Activated CD8-positive, alpha-beta memory T cell treated with anti-CD3 and anti-CD28 coated beads, Interleukin-2, amount 50 U/mL, for 24 hours (primary cell): Measurements from ENCODE around the gene AARS2.

ENCODE experiments used
- DNase-seq: peaks from one replicate; pipeline ENCODE4 v3.0.0-alpha.2; 2020; ENCODE audit errors: extremely low read depth

AARS2 gene

DNA sequence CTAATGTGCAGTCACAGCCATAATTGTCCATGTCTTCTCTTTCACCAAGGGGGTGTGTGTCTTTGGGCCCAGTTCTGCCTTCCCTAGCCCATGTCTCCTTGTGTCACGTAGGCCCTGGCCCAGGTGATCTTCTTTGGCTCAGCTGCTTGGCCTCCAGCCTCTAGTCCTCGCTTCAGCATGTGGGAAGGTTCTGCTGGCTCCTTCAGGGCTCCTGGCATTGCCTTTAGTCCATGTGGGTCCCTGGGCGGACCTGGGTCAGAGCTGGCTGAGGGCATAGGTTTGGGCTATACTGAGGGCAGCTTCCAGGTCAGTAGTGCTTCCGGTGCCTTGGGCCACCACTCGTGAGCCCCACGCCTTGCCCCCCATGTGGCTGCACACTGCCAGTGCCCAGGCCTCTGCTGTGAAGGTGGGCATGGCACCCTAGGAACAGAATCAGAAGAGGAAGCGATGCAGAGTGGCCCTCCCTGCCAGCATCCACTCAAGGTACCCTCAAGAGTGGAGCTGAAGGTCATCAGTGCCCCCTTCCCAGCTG, 12.8 kb downstream of the AARS2 start:
- no peak for DNase-seq

DNA sequence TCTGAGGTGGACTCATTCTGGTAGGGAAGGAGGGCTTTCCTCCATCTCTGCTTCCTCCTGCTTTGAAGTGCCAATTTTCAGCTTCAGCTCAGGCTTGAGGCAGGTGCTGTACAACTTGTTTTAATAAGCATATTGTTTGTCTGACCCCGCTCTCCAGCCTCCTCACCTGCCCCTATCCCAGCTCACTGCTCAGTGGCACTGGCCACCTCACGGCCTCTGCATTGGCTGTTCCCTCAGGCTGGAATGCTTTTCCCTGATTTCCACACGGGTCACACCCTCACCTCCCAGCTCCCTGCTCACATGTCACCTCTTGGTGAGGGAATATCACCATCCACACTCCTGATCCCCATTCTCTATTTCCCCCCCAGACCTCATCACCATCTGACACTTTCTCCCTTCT, 14.3 kb downstream of the AARS2 start:
- no peak for DNase-seq

DNA sequence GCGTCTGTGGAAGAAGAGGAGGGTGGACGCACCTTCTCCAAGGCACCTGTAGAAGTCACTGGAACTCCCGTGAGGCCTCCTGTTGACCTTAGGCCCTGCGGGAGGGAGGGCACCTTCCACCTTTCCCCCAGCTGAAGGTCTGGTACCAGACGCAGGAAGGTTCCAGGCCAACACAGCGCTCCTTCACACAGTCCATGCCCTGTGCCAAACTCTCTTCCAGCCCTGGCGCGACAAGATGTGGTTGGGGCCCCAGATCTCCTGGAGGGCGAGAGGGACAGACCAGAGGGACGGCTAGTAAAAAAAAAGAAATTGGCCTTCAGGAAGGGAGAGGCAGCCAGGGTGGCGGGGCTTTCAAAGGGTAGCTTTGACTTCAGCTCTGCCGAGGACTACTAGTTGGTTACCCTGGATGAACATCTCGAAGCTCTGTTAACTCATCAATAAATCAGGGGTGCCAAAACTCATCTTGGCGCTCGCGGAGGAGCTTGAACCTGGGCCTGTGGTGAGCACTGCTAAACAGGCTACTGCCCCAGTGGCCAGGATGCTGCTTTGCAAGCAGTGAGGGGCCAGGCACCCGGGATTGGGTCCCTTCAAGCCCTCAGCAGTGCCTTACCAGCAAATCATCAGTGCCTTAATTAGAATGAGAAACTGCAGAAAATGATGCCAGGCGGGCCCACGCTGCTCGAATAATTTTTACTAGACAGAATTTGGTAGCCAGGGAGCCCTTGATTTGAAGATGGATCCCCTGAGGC, 14.9 kb downstream of the AARS2 start:
- DNase-seq = no peak

DNA sequence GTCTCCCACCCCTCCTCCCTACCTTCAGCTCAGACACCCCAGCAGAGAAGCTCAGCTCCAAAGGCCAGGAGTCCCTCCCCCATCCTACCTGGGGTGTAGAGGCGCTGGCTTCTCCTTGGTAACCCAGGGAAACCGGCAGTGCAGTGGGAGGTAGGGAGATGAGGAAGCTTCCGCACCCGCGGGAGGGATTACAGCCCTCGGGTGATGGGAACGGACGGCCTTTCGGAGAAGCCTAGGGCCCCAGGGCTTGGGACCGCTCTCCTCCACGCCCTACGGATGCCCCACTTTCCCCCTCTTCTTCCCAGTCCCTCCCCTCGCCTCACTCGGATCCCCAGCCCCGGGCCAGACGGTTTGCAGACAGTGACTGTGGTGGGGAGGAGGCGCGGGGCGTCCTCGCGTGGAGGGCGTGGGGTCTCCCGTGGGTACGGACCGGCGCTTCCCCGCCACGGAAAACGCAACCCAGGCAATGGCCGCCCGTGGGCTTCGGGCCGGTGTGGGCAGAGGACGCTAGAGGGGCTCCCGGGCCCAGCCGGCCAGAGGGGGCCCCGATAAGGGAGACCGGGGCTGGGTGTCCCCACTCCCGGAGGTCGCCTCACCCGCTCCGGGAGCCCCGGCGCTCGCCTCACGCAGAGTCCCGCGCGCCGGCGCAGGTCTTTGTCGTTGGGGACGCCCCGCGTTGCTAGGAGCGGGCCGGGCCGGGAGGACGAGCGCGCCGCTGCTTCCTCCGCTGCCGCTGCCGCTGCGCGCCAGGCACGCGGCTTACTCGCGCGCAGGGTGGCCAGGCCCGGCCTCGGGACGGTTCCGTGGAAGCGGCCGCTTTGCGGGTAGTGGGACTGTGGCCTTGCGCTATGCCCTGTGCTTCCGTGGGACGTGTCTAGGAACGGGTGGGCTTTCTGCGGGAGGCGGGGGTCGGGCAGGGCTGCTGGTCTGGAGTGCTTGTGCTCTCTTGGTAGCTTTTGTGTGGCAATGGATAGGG, 15.8 kb downstream of the AARS2 start:
- DNase-seq = no peak

DNA sequence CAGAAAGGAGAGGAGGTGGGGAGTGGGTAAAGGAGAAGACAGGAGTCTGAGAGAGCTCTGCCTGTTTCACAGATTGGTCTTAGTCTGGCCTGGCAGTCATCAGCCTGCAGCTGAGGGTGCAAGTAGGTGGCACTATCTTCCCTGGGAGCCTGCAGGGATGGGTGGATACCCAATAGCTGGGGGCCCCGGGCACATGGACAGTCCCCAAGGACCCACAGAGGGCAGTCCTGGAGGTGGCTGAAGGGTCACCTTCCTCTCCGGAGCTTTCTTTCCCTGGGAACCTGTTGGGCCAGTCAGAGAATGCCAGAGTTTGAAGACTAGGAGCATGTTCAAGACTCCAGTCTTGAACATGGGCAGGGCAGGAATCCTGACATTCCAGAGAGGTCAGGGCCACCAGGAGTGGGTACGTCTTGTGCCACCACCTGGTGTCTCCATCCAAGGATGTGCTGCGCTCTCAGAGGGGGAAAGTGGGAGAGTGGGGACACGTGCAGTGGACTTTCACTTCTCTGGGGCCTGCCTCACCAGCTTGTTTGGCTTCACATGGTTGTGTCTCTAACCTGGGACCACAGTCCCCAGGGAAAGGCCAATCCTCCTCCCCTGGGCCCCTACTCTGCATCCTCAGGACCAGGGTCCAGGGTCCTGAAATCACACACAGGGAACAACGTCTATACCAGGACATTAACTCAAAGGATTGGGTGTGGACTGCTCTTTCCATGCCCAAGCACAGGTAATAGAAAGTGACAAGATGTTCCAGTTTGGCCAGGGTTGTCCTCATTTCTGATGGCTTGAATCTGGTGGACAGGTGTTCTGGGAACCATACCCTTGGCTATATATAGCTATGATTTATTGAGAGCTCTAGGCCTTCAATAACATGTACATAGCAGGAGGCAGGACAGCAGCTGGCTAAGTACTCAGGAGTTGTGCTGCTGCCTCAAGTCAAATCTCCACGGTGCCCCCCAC, 18.0 kb downstream of the AARS2 start:
- no peak for DNase-seq

DNA sequence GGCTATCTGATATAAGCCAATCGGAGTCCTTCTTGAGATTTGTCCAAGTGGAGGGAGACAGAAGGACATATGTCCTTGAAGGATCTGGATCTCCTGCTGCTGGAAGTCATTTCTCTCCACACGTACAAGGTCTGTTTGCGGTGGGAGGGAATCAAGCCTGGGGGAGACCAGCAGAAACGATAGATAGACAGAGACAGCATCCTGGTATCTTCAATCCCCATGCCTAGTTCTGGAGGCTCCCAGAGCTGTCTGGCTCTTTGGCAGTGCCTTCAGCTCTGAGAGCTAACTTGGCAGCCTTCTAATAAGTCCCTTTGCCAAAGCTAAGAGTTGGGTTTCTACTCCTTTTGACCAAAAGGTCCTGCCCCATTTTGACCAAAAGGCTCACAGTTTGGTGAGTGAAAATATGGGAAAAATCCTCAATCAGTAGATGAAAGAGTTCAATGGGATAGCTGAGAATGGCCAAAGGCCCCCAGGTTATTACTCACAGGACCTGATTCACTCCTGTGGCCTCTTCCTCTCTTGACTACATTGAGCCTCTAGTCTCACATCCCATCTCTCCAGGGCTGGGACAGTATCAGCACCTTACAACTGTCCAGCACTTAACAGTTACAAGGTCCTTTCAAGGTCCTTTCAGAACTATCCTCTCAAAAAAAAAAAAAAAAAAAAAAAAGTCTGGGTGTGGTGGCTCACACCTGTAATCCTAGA, 20.3 kb downstream of the AARS2 start:
- DNase-seq = no peak

DNA sequence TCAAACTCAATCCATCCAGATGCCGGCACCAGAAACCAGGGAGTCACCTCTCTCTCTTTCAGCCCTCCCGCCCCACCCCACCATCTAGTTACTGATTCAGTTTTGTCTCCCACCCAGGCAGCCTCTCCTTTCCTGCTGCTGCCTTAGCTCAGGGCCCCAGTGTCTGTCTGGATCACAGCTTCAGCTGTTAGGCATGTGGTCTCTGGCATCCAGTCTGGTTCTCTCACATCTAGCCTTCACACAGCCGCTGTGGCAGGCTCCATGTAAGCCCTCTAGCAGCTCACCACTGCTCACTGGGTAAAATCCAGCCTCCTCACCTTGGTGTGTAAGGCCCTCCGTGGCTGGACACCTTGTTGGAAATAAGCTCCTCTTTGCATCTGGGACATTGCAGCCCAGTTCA, 21.3 kb downstream of the AARS2 start:
- DNase-seq = no peak

DNA sequence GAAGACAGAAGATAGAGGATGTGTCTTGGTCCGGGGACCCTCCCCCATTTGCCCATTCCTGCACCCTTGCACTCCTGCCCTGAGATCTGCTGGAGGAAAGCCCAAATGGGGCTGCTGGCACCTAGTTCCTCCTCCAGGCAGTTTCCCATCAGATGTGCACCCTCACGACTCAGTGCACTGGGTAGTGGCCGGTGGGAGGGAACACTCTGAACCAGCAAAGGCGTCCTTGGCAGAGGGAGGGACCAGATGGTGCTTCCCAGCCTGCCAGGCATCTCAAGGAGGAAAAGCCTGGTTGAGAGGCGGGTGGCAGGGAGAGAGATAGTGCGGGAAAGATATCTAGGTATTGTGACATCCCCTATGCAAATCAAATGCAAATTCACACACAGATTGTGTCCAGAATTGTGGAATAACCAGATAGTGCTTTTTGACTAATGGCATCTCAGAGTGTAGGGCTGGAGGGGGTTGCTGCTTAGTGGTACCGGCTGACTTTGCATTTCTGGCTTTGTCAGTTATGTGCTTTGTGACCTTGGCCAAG, 23.4 kb downstream of the AARS2 start:
- no peak for DNase-seq

DNA sequence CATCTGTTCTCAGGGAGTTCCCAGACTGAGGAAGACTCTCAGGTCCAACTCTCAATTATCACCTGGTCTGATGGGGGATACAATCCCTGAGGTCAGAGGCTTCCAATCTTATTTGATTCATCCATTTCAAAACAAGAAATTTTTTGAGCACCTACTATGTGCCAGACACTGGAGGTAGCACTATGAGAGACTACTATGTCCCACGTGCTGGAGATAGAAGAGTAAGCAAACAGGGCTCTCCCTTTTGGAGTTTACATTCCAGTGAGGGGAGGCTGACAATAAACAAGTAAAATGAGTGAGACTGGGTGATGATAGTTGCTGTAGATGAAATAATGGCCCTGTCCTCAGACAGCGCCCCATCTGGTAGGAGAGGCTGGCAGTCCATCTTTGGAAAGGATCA, 26.4 kb downstream of the AARS2 start:
- no peak for DNase-seq

DNA sequence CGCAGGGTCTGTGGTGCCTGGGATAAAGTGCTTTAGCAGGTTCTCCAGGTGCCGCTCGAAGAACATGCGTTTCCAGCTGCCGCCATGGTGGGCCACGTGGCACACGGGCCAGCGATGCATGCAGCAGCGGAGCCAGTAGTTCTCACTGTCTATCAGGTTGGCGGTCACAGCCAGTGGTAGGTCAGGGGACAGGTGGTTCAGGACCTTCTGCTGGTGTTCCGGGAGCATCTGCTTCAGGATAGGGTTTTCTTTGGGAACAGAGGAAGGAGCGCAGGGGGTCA, 26.9 kb downstream of the AARS2 start:
- DNase-seq = no peak

DNA sequence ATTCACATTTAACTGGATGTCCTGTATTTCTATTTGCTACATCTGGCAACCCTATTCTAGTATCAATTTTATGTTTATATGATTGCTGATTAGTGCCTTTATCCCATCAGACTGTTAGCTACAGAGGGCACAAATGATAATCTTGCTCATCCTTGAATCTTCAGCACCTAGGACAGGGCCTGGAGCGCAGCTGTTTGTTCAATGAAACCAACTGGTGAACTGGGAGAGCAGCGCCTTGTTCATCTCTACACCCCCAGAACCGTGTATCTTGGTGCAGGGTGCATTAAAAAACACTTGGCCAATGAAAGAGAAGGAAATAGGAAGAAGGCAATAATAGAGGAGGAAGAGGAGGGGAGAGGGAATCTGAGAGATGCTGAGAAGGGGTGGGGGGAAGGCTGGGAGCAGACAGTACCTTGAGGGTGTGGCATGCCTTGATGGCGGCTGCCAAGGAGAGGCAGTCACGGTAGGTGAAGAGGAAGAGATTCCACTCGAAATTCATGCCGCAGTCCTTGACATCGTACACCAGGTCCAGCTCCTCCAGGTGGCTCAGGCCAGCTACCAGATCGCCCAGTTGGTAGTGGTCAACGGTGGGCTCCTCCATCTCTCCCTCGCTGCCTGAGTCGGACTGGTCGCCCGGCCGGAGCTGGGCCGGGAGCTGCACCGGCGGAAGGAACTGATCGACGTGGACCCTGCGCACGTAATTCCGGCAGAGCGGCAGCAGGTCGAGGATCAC, 27.4 kb downstream of the AARS2 start:
- no peak for DNase-seq

DNA sequence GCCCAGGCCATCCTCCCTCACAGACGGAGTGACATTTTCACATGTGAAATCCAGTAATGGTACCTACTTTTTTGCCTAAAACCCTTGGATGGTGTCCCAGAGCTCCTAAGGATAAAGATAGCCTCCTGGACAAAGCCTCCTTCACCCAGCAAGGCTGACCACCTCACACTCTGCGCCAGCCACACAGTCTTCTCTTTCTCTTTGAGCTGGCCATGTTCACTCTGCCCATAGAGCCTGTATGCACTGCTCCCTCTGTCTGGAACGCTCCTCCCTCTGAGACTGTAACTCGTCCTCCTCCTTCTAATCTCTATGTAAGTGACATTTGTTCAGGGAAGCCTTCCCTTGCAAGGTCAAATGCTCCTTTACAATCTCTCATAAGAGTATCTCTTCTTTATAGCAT, 28.3 kb downstream of the AARS2 start:
- no peak for DNase-seq

DNA sequence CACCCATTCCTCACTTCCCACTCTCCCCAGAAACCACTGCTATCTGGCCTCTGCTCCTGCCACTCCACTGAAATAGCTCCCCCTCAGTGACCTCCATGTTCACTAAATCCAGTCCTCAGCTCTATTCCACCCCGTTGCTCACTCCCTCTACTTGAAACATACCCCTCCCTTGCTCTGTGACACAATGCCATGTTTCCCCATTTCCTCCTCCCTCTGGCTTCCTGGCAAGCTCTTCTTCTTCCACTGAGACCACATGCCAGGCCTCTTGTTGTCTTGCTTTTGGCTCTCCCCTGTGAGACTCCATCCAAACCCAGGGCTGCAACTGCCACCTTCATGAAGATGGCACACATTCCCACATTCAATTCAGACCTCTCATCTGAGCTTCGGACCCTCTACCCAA, 29.0 kb downstream of the AARS2 start:
- no peak for DNase-seq

DNA sequence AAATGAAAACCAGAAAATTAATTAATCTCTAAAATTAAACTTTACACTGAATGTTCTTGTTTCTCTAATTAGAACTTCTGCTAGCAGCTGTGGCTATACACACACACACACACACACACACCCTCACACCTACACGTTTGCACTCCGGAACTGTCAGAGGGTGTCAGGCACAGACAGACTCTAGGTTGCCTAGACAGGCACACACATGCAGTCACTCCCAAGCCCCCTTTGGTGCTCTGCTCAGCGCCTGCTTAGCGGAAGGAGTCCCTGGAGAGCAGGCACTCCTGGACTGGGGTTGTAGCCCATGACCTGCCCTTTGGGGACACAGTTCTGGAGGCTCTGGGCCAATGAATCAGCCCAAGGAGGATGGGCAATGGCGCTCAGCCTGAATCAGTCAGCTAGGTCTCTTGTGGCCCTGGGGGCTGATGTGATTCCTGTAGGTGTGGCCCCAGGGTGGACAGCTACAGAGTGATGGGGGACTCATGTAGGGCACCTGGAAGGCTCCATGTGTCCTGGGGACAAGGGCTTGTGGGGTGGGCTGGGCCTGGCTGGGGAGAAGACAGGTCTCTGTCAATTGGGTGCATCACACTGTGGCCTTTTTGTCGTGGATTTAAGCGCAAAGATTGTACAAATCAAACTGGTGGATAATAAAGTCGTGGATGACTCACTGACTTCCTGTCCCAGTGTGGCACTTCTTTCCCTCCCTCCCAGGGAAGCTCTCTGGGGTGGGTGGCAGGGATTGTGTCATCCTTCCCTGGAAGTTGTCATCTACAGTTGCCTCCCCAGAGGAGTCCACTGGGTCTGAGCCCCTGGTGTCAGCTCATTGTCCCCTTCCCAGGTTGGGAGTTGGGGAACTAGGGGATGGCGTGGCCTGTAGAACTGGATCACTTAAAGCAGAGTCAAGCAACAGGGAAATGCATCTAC, 34.1 kb downstream of the AARS2 start:
- no peak for DNase-seq

DNA sequence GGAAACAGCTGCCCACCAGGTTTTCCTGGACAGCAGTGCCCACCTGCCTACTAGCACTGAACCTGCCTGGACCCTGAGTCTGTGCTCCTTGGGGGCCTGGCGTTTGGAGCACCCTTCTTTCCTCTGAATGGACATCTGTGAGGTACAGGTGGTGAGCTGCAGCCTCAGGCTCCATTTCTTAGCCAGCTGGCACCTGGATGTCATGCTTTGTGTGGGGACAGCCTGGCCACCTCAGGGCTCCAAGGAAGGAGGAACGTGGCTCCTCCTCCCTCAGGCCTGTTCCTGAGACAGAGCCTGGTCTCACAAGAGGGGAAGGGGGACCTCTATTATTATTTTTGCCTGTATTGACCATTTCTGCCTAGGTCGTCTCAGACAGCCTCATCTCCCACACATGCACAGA, 34.8 kb downstream of the AARS2 start:
- DNase-seq = no peak

DNA sequence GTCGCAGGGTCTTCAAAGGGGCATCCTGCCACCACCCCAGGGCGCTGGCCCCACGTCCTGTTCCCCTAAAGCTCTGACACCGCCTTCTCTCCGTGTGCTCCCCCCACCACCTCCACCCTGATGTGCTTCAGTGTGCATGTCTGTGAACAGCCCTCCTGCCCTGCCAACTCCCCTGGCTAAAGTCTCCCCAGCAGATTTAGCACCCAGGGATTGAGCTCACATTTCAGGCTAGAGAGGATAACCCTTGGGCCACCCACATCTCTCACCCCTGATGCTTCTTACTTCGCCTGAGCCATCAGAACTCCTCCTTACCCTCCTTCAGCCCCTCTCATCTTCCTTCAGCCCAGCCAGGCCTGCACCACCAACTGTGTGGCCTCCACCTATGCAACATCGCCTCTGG, 35.4 kb downstream of the AARS2 start:
- DNase-seq = no peak

DNA sequence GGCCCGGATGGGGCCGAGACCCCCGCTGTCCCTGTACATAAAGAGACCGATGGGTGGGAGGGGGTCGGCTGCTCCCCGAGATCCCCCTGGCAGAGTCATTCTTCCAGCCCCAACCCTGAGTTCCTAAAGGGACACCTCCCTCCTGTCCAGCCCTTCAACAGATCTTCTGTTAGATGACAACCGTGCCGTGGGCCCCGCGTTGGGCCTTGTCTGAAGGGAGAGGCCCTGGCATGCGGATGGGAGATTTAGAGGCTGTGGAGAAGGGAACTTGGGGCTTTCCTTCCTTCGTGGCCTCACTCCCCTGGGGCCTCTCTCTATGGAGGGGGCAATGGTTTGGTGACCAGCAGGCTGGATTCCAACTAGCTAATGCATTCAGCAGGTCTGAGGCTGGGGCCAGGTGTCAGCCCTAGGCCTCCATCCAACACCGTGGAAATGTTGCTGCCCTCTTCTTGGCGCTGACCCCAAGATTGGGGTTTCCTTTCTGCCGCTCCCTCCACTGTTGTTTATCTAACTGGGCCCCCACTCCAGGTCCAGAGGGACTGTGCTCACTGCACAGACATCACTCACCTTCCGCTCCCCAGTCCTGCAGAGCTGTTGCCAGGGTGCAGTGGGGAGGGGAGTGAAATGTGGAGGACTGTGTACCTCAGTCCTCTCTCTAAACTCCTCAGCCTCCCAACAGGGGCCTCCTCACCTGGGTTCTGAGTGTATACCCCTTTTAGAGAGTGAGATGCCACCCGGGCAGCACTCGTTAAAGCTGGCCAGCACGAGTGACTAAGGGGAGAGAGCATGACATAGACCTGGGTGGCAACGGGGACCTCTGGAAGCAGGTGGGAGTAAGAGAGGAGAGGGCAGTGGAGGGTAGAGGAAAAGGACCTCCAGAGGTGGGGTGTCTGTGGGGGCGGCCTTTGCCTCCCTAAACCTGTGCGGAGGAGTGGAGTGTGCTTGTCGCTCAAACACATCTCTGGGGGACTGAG, 36.2 kb downstream of the AARS2 start:
- DNase-seq = no peak
